Limb (tissue), 2 donors: Measurements from ENCODE around the gene TNFRSF11A.

Source experiments
- DNase-seq, 2 donors: peaks; one replicate each; pipeline ENCODE4 v3.0.0-alpha.2; 2016; ENCODE audit errors: extremely low spot score in 2 of 2

The TNFRSF11A gene

GRCh38 chr18:62381373-62381772 lies 56.3 kb downstream of the TNFRSF11A start:
- no peak for DNase-seq

GRCh38 chr18:62384068-62384467 lies 59.0 kb downstream of the TNFRSF11A start:
- no peak for DNase-seq

DNA sequence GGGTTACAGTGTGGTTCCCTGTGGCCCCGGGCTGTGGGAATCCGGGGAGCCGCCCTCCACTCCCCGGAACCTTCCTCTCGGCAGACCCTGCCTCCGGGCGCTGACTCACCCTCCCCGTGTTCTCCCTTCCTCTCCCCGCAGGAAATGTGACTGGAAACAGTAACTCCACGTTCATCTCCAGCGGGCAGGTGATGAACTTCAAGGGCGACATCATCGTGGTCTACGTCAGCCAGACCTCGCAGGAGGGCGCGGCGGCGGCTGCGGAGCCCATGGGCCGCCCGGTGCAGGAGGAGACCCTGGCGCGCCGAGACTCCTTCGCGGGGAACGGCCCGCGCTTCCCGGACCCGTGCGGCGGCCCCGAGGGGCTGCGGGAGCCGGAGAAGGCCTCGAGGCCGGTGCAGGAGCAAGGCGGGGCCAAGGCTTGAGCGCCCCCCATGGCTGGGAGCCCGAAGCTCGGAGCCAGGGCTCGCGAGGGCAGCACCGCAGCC lies 59.5 kb downstream of the TNFRSF11A start:
- DNase-seq, result peak in 1 of 2 donors; percentile 36

DNA sequence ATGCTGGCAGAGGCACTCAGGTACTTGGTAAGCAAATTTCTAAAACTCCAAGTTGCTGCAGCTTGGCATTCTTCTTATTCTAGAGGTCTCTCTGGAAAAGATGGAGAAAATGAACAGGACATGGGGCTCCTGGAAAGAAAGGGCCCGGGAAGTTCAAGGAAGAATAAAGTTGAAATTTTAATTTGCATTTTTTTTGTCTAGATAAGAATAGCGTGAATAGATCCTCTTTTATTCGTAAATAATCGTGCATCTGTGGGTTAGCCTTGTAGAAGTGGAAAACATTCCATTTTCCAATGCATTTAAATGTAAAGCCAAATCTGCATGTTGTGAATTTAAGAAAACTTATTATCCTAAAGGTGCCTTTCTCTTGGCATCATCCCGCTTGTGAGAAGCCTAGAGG lies 61.0 kb downstream of the TNFRSF11A start:
- DNase-seq, result no peak

GRCh38 chr18:62386601-62387000 lies 61.5 kb downstream of the TNFRSF11A start:
- DNase-seq, result no peak

DNA sequence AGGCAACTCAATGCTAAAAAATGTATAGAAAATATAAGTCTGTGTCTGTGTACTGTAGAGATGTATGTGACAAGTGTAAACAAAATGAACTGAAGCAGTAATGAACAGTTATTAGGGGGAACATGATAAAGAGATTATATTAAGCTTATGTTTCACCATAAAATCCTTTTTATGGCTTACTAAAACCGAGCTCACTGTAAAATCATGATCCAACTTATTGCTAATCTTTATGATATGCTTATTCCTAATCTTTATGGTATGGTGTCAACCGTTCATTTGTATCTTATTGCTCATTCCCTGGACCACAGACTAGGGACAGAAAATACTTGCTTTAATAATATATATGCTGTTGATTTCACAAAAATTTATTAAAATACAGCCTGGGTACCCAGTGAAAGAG lies 62.1 kb downstream of the TNFRSF11A start:
- DNase-seq, result no peak

DNA sequence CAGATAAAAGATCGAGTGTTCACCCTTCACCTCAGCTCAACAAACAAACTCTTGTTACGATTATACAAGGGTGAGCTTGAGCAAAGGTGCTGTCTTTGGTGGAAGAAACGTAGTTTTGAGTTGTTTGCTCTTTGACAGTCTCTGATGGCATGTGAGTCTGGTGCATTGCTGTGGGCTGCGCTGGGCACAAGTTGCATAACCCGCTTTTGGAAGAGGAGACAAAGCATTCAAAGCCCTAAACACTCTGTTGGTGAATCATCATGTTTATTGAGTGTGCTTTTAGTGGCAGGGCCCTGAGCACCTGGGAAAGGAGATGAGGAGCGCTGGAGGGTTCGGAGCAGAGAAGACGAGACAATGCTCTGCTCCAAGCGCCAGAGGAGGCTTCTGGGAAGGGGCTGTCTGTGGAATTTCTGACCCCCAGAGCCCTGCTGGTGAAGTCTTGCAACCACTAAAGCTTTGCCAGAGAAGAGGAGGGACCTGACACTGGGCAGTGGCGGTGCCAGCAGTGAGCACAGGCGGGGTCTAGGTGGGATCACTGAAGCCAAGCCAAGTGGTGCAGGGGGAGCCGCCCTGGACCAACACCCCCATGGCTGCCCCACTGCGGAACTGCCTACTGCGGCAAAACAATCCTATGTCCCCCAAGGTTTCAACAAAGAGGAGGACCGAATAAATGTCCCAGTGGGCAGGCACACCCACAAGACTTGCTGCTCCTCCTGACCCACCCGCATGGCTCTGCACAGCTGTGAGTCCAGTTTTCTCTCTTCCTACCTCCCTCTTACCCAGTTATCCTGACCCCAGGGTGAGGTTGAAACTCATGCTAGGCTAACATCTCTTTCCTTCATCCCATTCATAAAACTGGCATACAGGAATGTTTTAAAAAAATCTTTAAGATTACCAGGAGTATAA lies 64.0 kb downstream of the TNFRSF11A start:
- DNase-seq, result no peak

DNA sequence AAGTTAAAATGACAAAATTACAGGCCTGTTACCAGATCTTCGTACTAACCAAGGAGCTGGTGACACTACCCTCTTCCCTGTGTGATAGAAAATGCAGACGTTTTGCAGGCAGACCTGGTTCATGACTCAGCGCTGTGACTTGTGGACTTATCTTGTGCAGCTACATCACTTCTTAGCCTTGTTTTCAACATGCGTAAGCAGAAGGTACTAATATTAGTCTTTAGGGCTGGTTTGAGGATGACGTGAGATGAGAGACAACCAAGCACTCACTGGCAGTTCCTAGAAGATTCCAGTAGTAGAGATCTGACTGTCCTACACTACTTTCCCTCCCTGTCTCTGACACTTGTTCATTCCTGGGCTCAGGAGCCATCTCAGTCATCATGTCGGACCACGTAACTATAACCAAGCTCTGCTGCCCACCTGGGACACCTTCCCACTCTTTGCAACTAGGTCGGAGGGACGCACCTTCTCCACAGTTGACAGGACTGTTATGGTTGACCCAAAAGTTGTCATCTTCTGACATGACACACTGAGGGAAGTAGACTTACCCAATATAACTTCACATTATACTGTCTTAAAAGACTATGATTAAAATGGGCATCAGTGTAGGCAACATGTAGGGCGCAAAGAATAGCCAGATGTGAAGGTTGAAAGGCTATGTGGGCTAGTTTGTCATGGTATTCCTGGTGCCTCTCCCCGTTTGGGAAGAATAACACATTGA lies 64.8 kb downstream of the TNFRSF11A start:
- DNase-seq, result no peak

GRCh38 chr18:62394006-62394763 lies 69.1 kb downstream of the TNFRSF11A start:
- no peak for DNase-seq

DNA sequence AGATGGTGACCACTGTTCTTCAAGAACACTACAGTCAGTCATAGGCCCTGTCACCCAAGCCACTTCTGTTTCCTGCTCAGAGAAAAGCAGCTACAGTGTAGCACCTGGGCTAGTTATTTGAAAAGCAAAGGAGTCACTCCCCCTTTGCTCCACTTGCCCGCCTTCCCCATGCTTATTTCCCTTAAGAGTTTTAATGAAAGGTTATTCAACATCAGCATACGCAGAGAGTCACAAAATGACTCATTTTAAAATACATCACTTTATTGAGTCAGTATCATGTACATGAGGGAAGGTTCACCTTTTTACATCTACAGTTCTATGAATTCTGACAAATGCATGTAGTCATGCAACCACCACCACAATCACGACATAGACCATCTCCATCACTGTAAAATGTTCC lies 71.3 kb downstream of the TNFRSF11A start:
- no peak for DNase-seq

DNA sequence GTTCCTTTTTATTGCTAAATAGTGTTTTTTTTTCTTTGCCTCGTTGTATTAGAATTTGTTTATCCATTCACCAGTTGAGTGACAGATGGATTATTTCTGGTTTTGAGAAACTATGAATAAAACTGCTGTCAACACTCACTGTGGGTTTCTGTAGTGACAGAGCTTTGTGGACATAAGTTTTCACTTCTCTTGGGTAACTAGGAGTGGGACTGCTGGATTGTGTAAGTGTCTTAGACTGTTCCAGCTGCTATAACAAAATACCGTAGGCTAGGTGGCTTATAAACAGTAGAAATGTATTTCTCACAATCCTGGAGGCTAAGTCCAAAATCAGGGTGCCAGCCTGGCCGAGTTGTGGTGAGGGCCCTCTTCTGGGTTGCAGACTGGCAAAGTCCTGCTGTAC lies 71.9 kb downstream of the TNFRSF11A start:
- DNase-seq, result no peak

- no peak for DNase-seq
These were observed 73.2 kb downstream of the TNFRSF11A start for GRCh38 chr18:62398291-62398690.

DNA sequence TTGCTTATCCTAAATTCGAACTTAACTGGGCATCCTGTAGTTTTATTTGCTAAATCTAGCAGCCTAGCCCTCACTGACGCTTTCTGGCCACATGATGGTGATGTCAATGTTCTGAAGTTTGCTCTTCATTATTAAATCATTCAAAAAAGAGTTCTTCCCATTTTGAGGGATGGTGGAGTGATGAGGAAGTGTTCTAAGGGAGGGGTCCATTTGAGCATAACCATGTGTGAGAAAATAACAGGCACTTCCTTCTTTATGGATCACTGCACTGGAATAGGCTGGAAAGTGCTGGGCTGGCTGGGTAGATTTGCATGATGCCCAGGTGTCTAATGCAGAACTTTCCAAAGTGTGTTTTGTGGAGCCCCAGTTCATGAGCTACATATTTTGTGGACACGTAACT lies 74.2 kb downstream of the TNFRSF11A start:
- DNase-seq, result no peak

GRCh38 chr18:62399781-62400308 lies 74.7 kb downstream of the TNFRSF11A start:
- DNase-seq, result no peak

DNA sequence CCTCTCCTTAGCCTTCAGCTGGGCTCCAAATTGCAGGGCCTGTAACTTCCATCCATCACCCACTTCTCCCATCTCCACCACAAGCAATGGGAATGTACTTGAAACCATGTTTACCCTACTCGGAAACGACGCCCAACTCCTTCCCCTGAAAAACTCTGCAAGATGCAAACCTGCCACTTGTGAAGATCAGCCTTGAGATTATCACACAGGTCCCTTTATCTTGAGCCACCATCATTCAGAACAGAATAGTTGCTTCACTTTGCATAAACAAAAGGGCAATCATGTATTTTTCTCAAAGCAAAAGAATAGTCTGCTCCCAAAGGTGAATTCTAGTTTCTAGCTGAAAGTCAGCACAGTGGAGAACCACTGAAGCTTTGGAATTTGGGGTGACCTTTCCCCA lies 75.8 kb downstream of the TNFRSF11A start:
- no peak for DNase-seq

DNA sequence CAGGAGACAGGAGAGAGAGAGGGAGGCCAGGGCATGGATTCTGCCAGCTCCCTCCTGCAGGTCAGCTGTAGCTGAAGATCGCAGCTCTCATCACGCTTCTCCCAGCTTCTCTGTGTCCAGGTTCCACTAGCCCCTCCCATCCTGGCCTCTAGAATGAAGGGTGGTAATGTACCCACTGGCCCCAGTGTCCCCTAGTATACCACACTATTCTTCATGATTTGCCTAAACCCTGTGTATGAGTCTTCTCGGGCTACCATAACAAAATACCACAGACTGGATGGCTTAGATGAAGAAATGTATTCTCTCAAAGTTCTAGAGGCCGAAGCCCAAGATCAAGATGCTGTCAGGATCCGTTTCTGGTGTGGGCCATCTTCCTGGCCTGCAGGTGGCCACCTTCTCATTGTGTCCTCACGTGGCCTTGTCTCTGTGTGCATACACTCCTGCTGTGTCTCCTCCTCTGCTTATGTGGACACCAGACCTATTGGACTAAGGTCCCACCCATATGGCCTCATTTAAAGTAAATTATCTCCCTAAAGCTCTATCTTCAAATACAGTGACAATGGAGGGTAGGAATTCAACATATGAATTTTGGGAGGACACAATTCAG lies 77.3 kb downstream of the TNFRSF11A start:
- no peak for DNase-seq

GRCh38 chr18:62403120-62403519 lies 78.0 kb downstream of the TNFRSF11A start:
- no peak for DNase-seq

GRCh38 chr18:62404881-62405280 lies 79.8 kb downstream of the TNFRSF11A start:
- no peak for DNase-seq

- DNase-seq, result no peak
These were observed 82.5 kb downstream of the TNFRSF11A start for GRCh38 chr18:62407660-62408059.

- DNase-seq, result no peak
These were observed 84.7 kb downstream of the TNFRSF11A start for GRCh38 chr18:62409821-62410220.
